NCI-H146 (cell line): ENCODE measurements around the gene ARHGAP4.
A peak's percentile ranks its signal among the peaks of the same experiment; 100 is the strongest.

Experiments used
- DNase-seq: peaks from one replicate; lab custom pipeline; 2025; lab: John Stamatoyannopoulos, UW

The ARHGAP4 gene

DNA sequence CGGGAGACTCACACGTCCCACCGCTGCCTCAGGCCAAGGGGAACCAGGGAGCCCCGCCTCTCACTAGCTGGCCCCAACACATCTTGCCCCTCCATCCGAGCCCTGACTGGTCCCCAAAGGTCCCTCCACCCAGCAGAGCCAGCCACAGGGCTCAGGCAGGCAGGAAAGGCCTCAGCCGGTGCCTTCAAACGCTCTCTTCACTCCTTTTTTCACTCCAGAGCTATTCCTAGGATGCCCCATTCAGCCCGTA, 1.5 kb upstream of the ARHGAP4 start:
- no peak for DNase-seq

DNA sequence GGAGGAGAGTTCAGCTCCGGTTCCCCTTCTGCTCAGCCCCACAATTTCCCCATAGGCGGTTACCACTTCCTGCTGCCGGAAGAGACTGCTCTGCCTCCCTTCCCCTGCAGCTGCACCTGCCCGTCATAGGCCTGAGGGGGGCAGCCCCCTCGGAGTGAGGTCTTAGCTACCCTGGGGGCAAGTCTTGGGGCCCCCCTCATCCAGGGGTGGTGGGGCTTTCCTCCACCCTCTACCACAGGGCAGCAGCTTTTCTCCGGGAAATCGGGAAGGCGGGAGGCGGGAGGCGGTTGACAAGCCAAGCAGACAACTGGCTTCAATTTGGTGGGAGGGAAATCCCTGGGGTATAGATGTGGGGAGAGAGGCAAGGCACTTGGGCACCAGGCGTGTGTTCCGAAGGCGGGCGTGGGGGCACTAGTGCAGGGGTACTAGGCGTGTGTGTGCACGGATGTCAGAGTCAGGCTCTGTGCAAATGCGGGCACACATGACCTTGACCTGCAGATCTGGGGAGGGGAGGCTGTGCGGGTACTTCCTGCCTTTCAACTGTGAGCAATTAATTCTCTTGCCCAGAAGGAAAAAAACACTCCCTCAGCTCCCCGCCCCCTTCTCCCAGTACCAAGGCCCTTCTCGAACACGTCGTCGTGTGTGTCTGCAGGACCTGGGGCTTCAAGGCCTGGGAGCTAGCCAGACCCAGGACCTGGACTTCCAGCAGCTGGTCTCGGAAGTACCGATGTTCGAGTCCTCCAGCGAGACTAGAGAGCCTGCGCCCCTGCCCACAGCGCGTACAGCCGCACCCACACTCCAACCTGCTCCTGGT, 1.0 kb upstream of the ARHGAP4 start:
- DNase-seq: peak; percentile 79

GRCh38 chrX:153926552-153926857, 441 bp upstream of the ARHGAP4 start:
- no peak for DNase-seq

GRCh38 chrX:153925387-153925738, 701 bp downstream of the ARHGAP4 start:
- DNase-seq: no peak

- peak; percentile 33 for DNase-seq
These were observed 1.8 kb downstream of the ARHGAP4 start for GRCh38 chrX:153924149-153924861.

- peak; percentile 12 for DNase-seq
These were observed 2.9 kb downstream of the ARHGAP4 start for GRCh38 chrX:153922932-153923857.

DNA sequence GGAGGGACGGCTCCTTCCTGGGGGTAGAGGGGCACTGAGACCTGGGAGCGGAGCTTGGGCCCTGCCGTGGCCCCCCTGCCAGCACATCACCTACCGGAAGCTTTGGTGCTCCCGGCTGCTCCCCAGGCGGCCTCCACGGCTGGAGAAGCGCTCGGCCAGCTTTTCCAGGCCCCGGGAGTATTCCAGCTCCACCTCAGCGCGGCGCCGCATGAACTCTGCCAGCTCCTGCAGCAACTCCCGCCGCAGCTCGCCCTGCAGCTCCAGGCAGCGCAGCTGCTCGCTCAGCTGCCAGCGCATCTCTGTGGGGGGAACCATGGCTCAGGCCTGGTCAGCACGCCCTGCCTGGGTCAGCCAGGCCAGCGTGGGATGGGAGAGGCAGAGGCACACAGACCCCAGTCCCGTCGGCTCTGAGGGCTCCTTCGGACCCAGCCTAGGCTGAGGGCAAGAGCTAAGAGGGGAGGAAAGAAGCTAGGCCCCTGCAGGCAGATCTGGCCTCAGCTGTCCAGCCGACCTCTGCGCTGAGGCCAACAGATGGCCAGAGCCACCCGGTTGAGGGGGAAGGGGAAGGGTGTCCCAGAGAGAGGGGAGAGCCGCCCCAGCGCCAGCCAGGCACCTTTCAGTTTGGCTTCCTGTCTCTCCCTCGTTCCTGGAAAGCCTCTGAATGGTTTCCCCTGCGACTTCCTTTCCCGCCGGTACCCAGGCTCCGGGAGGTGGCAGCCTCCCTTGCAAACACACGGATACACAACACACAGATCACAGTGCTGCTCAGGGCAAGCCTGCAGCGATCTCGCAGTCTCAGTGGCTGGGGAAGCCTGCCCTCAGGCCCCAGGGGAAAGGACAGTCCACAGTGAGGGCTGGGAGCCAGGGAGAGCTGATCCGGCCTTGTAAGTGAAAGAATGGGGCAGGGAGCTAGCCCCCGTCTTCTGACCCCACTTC, 4.3 kb downstream of the ARHGAP4 start:
- no peak for DNase-seq

DNA sequence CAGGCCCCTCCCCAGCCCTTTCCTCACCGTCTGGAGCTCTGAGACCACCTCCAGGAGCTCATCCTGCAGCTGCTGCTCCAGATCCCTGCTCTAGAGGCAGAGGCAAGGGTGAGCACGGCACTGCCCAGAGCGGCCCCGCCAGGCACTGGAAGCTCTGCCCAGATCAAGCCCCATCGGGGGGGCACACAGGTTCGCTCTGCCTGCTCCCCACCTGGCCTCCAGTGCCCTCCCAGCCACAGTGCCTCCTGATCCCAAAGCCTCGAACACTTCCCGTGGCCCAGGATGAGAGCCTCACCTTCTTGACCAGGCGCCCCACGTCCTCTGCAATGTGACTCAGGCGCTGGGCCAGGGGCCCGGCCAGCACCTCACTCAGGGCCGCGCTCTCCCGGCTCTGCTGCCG, 5.0 kb downstream of the ARHGAP4 start:
- no peak for DNase-seq

DNA sequence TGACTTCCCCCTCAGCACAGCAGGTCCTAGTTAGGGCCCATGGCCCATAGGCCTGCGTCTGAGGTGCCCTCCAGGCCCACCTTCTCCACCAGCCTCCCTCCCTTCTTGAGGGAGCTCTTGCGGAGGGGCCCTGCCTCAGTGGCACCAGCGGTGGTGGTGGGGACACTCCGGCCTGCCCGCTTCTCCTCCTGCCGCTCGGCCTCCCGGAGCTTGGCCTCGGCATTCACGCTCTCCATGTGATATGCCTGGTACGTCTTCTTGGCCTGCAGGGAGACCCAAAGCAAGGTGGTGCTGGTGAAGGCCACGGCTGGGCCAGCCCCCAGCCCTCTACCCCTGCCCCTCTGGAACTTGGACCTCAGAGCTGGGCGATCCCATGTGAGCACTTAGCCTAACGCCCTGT, 5.5 kb downstream of the ARHGAP4 start:
- no peak for DNase-seq

DNA sequence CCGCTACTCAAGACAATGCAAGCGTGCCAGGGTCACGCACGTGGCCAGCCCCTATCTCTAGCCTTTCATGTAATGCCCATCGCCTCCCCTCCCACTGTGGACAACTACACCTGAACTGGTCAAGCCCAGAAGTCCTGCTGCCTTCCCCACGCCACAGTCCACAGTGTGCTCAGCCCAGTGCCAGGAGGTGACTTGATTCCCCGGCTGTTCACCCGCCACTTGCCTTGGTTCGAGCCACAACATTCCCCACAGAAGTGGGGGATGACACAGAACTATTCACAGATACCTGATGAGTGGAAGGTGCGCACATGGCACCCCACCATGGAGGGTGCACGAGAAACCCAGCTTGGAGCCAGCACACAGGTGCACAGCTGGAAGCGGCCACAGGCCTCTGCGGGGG, 6.8 kb downstream of the ARHGAP4 start:
- DNase-seq: no peak

DNA sequence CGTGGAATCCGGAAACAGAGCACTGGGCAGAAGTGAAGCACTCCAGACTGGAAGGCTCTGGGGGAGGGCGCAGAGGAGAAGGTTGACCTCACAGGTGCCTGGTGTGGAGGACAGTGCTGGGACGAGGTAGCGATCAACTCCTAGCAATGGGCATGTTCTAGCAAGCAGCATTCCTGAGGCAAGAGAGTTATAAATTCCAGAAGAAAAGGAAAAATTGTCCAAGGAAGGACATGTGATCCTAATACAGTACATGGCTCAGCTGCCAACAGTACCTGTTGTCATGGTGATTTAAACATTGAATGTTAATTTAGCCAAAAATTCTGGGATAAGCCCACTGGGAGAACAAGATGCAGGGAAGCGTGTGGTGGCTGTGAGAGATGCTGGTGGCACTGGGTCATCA, 8.2 kb downstream of the ARHGAP4 start:
- DNase-seq: no peak

DNA sequence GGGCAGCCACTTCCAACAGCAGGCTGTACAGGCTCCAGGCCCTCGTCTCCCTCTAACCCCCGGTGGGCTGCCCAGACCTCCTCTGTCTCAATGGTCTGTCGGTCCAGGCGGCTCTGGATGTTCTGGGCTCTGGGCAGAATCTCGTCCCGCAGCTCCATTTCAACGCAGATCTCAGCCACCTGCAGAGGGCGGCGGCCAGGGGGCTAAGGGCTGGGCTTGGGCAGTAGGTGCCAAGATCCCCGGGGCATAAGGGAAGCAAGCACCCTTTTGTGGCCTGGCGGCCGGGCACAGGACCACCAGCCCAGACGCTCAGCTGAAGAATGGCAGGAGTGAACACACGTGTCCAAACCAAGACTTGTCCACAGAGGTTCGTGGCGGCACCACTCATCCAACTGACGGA, 12.4 kb downstream of the ARHGAP4 start:
- DNase-seq: no peak

GRCh38 chrX:153913211-153913610, 12.9 kb downstream of the ARHGAP4 start:
- no peak for DNase-seq

- no peak for DNase-seq
These were observed 14.3 kb downstream of the ARHGAP4 start for GRCh38 chrX:153911798-153912197.

- no peak for DNase-seq
These were observed 15.6 kb downstream of the ARHGAP4 start for GRCh38 chrX:153910446-153910845.

DNA sequence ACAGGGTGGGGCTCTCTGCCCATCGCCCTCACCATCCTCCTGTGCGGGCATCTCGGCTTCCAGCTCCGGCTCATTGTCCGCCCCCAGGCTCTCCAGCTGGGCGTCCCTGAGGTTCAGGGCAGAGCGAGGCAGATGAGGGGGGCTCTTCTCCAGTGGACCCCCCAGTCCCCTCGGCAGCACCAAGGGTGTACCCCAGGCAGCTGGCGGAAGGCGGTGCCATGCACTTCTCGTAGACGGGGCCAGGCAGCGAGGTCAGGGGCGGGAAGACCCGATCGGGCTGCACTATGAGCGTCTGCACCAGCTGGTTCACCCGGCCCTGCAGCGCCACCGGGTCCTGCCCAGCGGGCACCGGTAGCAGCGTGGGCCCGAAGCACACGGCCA, 16.1 kb downstream of the ARHGAP4 start:
- DNase-seq: no peak

- no peak for DNase-seq
These were observed 16.8 kb downstream of the ARHGAP4 start for GRCh38 chrX:153909024-153909979.

- DNase-seq: no peak
These were observed 17.7 kb downstream of the ARHGAP4 start for GRCh38 chrX:153908219-153908860.

- no peak for DNase-seq
These were observed 18.6 kb downstream of the ARHGAP4 start for GRCh38 chrX:153907456-153907855.
